Large intestine (tissue), 3 donors: ENCODE data around the gene ARHGEF12. TPM values are rescaled to one million over a fixed set of nuclear protein-coding genes. Genes with fewer than 3 reads are reported as not detected.

Experiments used
- DNase-seq, 2 donors: peaks; one replicate each; pipeline versions ENCODE4 v3.0.0 to v3.0.0-alpha.2; 2013
- H3K27ac ChIP-seq: one replicate; pipeline ENCODE4 v1.5.1; 2013; ENCODE audit warnings: low read length
- H3K27me3 ChIP-seq: 2 replicates; pipeline ENCODE4 v1.6.1; 2013; ENCODE audit warnings: low read length; ENCODE audit not compliant: control insufficient read depth, insufficient read depth
- H3K36me3 ChIP-seq: 2 replicates; pipeline ENCODE4 v1.6.1; 2013; ENCODE audit warnings: low read length; ENCODE audit not compliant: control insufficient read depth, insufficient read depth
- H3K4me1 ChIP-seq: one replicate; pipeline ENCODE4 v1.6.1; 2013; ENCODE audit warnings: low read length; ENCODE audit not compliant: control insufficient read depth, insufficient read depth
- H3K4me3 ChIP-seq: one replicate; pipeline ENCODE4 v1.5.1; 2013; ENCODE audit warnings: low read length
- H3K9me3 ChIP-seq: one replicate; pipeline ENCODE4 v1.6.1; 2013; ENCODE audit warnings: mild to moderate bottlenecking, low read depth, low read length, moderate library complexity; ENCODE audit not compliant: control insufficient read depth
- WGBS: methylation state at CpG from one replicate; pipeline ENCODE4 v1.1.5; 2013; ENCODE audit warnings: low lambda C conversion rate; ENCODE audit not compliant: insufficient coverage; 5-methylcytosine and 5-hydroxymethylcytosine counted together
- polyA plus RNA-seq: library from polyadenylated mRNA; unstranded; fragments of 120-200 nt; gene quantifications from one replicate; pipeline ENCODE4 v1.2.1, GENCODE V29; 2013

The ARHGEF12 gene
- polyA plus RNA-seq, 1 donor: 54.9 TPM

DNA sequence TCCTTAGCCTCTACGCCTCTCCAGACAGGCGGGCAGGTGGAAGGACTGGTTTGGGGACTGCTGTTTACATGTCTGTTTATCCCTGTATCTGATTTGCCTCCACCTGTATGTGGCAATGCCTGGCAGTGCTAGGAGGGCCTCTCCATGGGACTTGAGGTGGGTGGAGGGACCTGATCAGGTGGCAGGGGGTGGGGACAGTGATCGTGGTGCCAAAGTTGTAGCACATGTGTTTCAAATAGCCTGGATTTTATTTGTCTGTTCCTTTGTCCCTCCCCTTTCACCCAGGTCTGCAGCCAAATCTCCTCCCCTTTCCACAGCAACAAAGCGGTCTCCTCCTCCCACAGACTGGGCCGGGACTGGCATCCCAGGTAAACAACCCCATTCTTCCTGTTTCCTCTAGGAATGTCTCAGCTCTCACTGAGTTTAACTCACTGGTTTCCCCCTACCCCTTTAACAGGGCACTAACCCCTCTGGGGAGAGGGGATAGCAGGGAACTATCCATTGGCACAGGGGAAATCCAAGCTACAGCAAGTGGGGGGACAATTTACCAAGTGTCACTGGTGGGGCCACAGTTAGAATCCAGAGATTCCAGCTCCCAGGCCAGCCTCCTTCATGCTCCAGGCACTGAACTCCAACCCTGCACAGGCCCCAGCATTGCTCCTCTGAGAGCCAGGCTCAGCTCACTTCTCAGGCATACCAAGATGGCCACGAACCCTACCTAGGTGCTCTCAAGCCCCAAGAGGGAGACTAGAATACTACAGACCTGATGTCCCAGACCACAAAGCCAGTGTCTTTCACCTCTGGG, 34.0 kb upstream of the ARHGEF12 start:
- Histone ChIP-seq H3K27ac (no peak overlapping the region), H3K9me3 (no peaks in the 10 kb centered on the region), H3K4me3 (no peak overlapping the region), H3K4me1 (peaks cover 7% of the 10 kb centered on the region), H3K27me3 (no peaks in the 10 kb centered on the region), H3K36me3 (no peaks in the 10 kb centered on the region)
- peak; percentile 24 to 57 for DNase-seq
- no CpG with 5 or more reads among the region's 6 CpGs for WGBS

- H3K36me3 ChIP-seq: no peaks in the 10 kb centered on the region
- no peaks in the 10 kb centered on the region for H3K9me3 ChIP-seq
- H3K27me3 ChIP-seq: no peaks in the 10 kb centered on the region
- no CpG with 5 or more reads among the region's 3 CpGs for WGBS
- no peak overlapping the region for H3K27ac ChIP-seq
- DNase-seq: peak in 1 of 2 donors; percentile 80
- H3K4me1 ChIP-seq: peaks cover 7% of the 10 kb centered on the region
- no peak overlapping the region for H3K4me3 ChIP-seq
Measured at GRCh38 chr11:120303004-120303637, 33.1 kb upstream of the ARHGEF12 start.

DNA sequence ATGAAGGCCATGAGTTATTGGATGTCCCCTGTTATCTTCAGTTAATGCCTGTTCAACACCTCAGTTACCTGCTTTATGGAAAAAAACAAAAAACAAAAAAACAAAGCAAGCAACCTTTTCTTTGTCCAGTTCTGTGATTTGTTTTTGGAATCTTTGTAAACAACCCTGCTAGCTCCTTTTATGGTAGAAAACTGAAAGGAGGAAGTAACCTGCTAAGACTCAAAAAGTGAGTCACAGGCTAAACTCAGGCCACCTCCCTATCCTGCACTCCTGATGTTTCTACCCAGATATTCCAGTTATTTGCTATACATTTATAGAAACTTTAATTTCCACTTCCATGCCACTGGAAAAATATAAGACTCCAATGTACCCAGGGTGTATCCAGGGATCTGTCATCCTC, 31.7 kb upstream of the ARHGEF12 start:
- H3K4me1 ChIP-seq: peaks cover 7% of the 10 kb centered on the region
- no peaks in the 10 kb centered on the region for H3K36me3 ChIP-seq
- H3K27me3 ChIP-seq: no peaks in the 10 kb centered on the region
- no peaks in the 10 kb centered on the region for H3K9me3 ChIP-seq
- DNase-seq: no peak
- H3K27ac ChIP-seq: no peak overlapping the region
- no peak overlapping the region for H3K4me3 ChIP-seq

DNA sequence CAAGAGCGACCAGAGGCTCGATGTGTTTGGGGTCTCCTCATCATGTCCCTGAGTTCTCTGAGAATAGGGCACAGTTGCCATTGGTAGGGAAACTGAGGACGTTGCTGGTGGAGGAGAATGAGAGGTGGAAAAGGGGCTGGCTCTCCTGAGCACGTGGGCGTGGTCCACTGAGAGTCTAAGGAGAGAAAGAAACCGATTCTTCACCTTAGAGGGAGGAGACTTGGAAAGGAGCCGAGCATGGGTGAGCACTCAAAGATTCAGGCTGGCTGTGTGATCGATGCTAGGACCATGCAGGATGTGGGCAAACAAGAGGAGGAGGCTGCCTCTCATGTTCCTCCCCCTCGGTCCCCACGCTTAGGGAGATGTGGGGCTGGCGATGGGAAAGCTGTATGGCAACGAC, 30.9 kb upstream of the ARHGEF12 start:
- Histone ChIP-seq H3K36me3 (no peaks in the 10 kb centered on the region), H3K27me3 (no peaks in the 10 kb centered on the region), H3K27ac (no peak overlapping the region), H3K9me3 (no peaks in the 10 kb centered on the region), H3K4me3 (no peak overlapping the region), H3K4me1 (peaks cover 5% of the 10 kb centered on the region)
- WGBS: 70% methylated on average over 3 of the region's 12 CpGs
- DNase-seq: no peak

DNA sequence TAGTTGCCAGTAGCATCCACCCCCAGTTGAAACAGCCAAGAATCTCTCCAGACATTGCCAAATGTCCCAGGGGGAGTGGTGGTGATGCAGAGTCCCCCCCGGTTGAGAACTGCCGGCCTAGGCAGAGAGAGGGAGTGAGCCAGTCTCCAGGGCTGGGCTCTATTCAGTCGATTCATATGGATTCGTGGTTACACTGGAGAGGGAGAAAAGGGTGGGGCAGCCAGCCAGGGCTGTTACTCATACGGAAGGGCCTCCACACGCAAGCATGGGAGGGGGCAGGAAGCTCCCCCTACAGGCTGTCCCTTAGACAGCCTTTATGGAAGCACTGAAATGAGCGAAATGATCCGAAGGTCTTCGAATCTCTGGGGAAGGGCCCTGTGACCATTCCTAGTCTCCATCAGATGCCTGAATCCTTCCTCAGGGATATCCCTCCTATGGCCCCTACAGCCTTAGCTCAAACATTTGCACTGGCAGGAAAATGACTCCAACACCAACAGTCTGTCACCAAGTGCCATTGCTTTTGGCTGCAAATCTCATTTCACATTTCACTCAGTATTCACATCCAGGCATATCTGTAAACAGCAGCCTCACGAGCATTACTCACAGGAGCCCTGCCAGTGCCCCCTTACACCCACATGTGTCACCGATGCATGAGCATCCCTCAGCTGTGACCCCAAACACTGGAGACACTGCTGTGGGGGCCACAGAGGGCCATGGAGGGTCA, 29.5 kb upstream of the ARHGEF12 start:
- peaks cover 17% of the 10 kb centered on the region for H3K4me1 ChIP-seq
- WGBS: no CpG with 5 or more reads among the region's 11 CpGs
- no peaks in the 10 kb centered on the region for H3K27me3 ChIP-seq
- H3K9me3 ChIP-seq: no peaks in the 10 kb centered on the region
- peak in 1 of 2 donors; percentile 27 for DNase-seq
- H3K27ac ChIP-seq: no peak overlapping the region
- no peak overlapping the region for H3K4me3 ChIP-seq
- H3K36me3 ChIP-seq: no peaks in the 10 kb centered on the region

- no peak for DNase-seq
- 60% methylated on average over 1 of the region's 11 CpGs for WGBS
- no peak overlapping the region for H3K27ac ChIP-seq
- H3K4me3 ChIP-seq: no peak overlapping the region
- H3K9me3 ChIP-seq: no peaks in the 10 kb centered on the region
- no peaks in the 10 kb centered on the region for H3K27me3 ChIP-seq
- peaks cover 14% of the 10 kb centered on the region for H3K4me1 ChIP-seq
- H3K36me3 ChIP-seq: no peaks in the 10 kb centered on the region
Measured at GRCh38 chr11:120307476-120307875, 28.7 kb upstream of the ARHGEF12 start.

DNA sequence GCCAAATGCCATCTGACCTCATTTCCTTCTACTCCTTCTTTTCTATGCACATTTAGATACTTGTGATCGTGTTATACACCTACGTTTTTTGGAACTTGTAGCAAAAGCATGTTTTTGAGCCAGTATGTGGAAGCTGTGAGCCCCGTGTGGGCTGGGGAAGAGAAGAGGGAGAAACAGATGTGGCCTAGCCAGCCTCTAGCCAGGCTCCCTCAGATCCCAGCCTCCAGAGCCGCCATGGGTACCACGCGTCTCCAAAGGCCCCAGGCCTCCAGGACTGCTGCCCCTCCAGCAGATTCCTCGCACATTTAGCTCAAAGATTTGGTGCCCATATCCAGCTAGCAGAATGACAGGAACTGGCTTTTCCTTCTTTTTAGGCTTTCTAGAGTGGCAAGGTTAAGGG, 28.1 kb upstream of the ARHGEF12 start:
- Histone ChIP-seq H3K4me1 (peaks cover 14% of the 10 kb centered on the region), H3K36me3 (no peaks in the 10 kb centered on the region), H3K4me3 (no peak overlapping the region), H3K9me3 (no peaks in the 10 kb centered on the region), H3K27me3 (no peaks in the 10 kb centered on the region), H3K27ac (no peak overlapping the region)
- no peak for DNase-seq
- no CpG with 5 or more reads among the region's 7 CpGs for WGBS

- Histone ChIP-seq H3K4me1 (peaks cover 23% of the 10 kb centered on the region), H3K4me3 (no peak overlapping the region), H3K27me3 (no peaks in the 10 kb centered on the region), H3K36me3 (no peaks in the 10 kb centered on the region), H3K27ac (no peak overlapping the region), H3K9me3 (no peaks in the 10 kb centered on the region)
- no CpG with 5 or more reads among the region's 3 CpGs for WGBS
- DNase-seq: peak; percentile 74 to 85
Measured at GRCh38 chr11:120310870-120311269, 25.3 kb upstream of the ARHGEF12 start.

DNA sequence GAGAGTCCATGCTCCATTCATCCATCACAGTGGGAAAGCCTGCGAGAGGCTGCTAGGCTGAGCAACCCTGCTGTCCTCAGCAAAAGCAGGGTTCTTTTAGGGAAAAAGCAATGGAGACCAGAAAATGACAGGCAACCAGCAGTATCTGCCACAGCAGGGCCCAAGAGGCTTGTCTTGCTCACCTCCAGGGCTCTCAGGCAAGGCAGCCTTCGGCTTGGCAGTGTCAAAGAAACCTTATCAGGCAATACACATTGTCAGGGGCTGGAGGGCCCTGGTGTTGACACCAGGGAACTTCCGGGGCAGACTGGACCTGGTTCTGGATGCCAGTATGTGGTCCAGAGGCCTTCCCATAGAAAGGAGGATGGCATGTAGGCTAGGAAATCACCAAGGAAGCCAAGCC, 21.4 kb upstream of the ARHGEF12 start:
- DNase-seq: no peak
- WGBS: no CpG with 5 or more reads among the region's 3 CpGs
- H3K4me1 ChIP-seq: peaks cover 46% of the 10 kb centered on the region

GRCh38 chr11:120316880-120317688, 19.1 kb upstream of the ARHGEF12 start:
- Histone ChIP-seq H3K36me3 (no peaks in the 10 kb centered on the region), H3K4me3 (no peak overlapping the region), H3K27ac (no peak overlapping the region), H3K4me1 (peaks cover 32% of the 10 kb centered on the region), H3K27me3 (no peaks in the 10 kb centered on the region), H3K9me3 (no peaks in the 10 kb centered on the region)
- DNase-seq: no peak
- 40% methylated on average over 1 of the region's 8 CpGs for WGBS

More for the DNA sequence above, 21.4 kb upstream of the ARHGEF12 start:
- Histone ChIP-seq H3K36me3 (no peaks in the 10 kb centered on the region), H3K9me3 (no peaks in the 10 kb centered on the region), H3K27me3 (no peaks in the 10 kb centered on the region), H3K4me3 (no peak overlapping the region), H3K27ac (no peak overlapping the region)
